ENCODE data around the gene GSTK1.
"Not testable (repeated sequence)": the region's sequence is repeated elsewhere in the genome, so short reads cannot be mapped to it uniquely, and the experiment has no call there.

GRCh38 chr7:143213478-143213877 is 49.8 kb upstream of the GSTK1 start:
- TF ChIP-seq, protein P1, sequence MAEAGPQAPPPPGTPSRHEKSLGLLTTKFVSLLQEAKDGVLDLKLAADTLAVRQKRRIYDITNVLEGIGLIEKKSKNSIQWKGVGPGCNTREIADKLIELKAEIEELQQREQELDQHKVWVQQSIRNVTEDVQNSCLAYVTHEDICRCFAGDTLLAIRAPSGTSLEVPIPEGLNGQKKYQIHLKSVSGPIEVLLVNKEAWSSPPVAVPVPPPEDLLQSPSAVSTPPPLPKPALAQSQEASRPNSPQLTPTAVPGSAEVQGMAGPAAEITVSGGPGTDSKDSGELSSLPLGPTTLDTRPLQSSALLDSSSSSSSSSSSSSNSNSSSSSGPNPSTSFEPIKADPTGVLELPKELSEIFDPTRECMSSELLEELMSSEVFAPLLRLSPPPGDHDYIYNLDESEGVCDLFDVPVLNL (IDR thresholded peaks at IDR 0.05; ENCODE audit: low read depth, low read length): not testable (repeated sequence)
- TF ChIP-seq CREM (IDR thresholded peaks at IDR 0.05; ENCODE audit: low read depth): not testable (repeated sequence)
